WERI-Rb-1 (cell line): ENCODE data around the gene TMC7.

ENCODE experiments used
- DNase-seq: peaks from one replicate; pipeline ENCODE4 v3.0.0-alpha.2; 2020
- H3K27ac ChIP-seq: fragments of 250-450 bp; sonication (Bioruptor Pico); 2 replicates; pipeline ENCODE4 v1.5.1; 2020; ENCODE audit warnings: mild to moderate bottlenecking, moderate library complexity
- H3K27me3 ChIP-seq: fragments of 250-450 bp; sonication (Bioruptor Pico); 2 replicates; pipeline ENCODE4 v1.5.1; 2021; ENCODE audit warnings: mild to moderate bottlenecking, low read depth, moderate library complexity; ENCODE audit not compliant: insufficient read depth, severe bottlenecking
- H3K36me3 ChIP-seq: fragments of 250-450 bp; sonication (Bioruptor Pico); 2 replicates; pipeline ENCODE4 v1.5.1; 2020; ENCODE audit warnings: mild to moderate bottlenecking, moderate library complexity
- H3K4me3 ChIP-seq: 2 replicates; pipeline ENCODE4 v1.5.1; 2011; ENCODE audit warnings: low read depth, mild to moderate bottlenecking, control low read depth, low read length
- H3K9me3 ChIP-seq: fragments of 250-450 bp; sonication (Bioruptor Pico); 2 replicates; pipeline ENCODE4 v1.5.1; 2021; ENCODE audit warnings: mild to moderate bottlenecking, moderate library complexity; ENCODE audit not compliant: severe bottlenecking
- CTCF ChIP-seq: IDR thresholded peaks from 2 replicates; pipeline ENCODE4 v1.5.1; 2011; ENCODE audit warnings: low read depth, mild to moderate bottlenecking, control low read depth, inconsistent platforms, low read length

Gene TMC7

GRCh38 chr16:19068237-19068815 lies 84.6 kb downstream of the TMC7 start:
- H3K4me3 ChIP-seq: peak overlapping the region; percentile 94
- DNase-seq: no peak
- no peaks in the 10 kb centered on the region for H3K9me3 ChIP-seq
- peaks cover 13% of the 10 kb centered on the region for H3K36me3 ChIP-seq
- TF ChIP-seq CTCF: no peak
- H3K27ac ChIP-seq: peak overlapping the region; percentile 100
- H3K27me3 ChIP-seq: no peaks in the 10 kb centered on the region

- Histone ChIP-seq H3K27me3 (no peaks in the 10 kb centered on the region), H3K27ac (no peak overlapping the region), H3K9me3 (no peaks in the 10 kb centered on the region), H3K4me3 (no peak overlapping the region), H3K36me3 (peaks cover 27% of the 10 kb centered on the region)
- peak; percentile 89 for TF ChIP-seq CTCF
- DNase-seq: peak; percentile 77
Measured at GRCh38 chr16:19071811-19072777, 88.4 kb downstream of the TMC7 start.

- no peaks in the 10 kb centered on the region for H3K27me3 ChIP-seq
- DNase-seq: no peak
- H3K36me3 ChIP-seq: peaks cover 24% of the 10 kb centered on the region
- no peak overlapping the region for H3K4me3 ChIP-seq
- H3K9me3 ChIP-seq: no peaks in the 10 kb centered on the region
- no peak for TF ChIP-seq CTCF
- no peak overlapping the region for H3K27ac ChIP-seq
Measured at GRCh38 chr16:19073344-19073743, 89.6 kb downstream of the TMC7 start.

GRCh38 chr16:19073863-19074262 lies 90.1 kb downstream of the TMC7 start:
- Histone ChIP-seq H3K27me3 (no peaks in the 10 kb centered on the region), H3K4me3 (no peak overlapping the region), H3K9me3 (no peaks in the 10 kb centered on the region), H3K36me3 (peaks cover 24% of the 10 kb centered on the region), H3K27ac (no peak overlapping the region)
- no peak for TF ChIP-seq CTCF
- no peak for DNase-seq

GRCh38 chr16:19075511-19075910 lies 91.8 kb downstream of the TMC7 start:
- Histone ChIP-seq H3K27ac (no peak overlapping the region), H3K27me3 (no peaks in the 10 kb centered on the region), H3K9me3 (no peaks in the 10 kb centered on the region), H3K36me3 (peaks cover 24% of the 10 kb centered on the region), H3K4me3 (no peak overlapping the region)
- TF ChIP-seq CTCF: no peak
- DNase-seq: no peak
